ENCODE data around the gene PRELP.
"Not testable (repeated sequence)": the region's sequence is repeated elsewhere in the genome, so short reads cannot be mapped to it uniquely, and the experiment has no call there.

The PRELP gene

GRCh38 chr1:203454986-203455471 lies 20.6 kb upstream of the PRELP start:
- no peak for DNase-seq

GRCh38 chr1:203455706-203456105 lies 19.9 kb upstream of the PRELP start:
- no peak for DNase-seq

GRCh38 chr1:203456577-203456976 lies 19.0 kb upstream of the PRELP start:
- DNase-seq = no peak

GRCh38 chr1:203458078-203458477 lies 17.5 kb upstream of the PRELP start:
- no peak for DNase-seq

- no peak for DNase-seq
These were observed 15.9 kb upstream of the PRELP start for GRCh38 chr1:203459671-203460201.

GRCh38 chr1:203461717-203462116 lies 13.9 kb upstream of the PRELP start:
- no peak for DNase-seq

GRCh38 chr1:203462143-203462542 lies 13.5 kb upstream of the PRELP start:
- no peak for DNase-seq

GRCh38 chr1:203462878-203463277 lies 12.7 kb upstream of the PRELP start:
- DNase-seq = no peak

GRCh38 chr1:203463469-203464062 lies 12.0 kb upstream of the PRELP start:
- DNase-seq = peak; percentile 23

- no peak for DNase-seq
These were observed 11.4 kb upstream of the PRELP start for GRCh38 chr1:203464226-203464625.

- DNase-seq = no peak
These were observed 10.9 kb upstream of the PRELP start for GRCh38 chr1:203464743-203465142.

GRCh38 chr1:203465146-203465798 lies 10.3 kb upstream of the PRELP start:
- no peak for DNase-seq

- DNase-seq = no peak
These were observed 9.7 kb upstream of the PRELP start for GRCh38 chr1:203465948-203466347.

- DNase-seq = not testable (repeated sequence)
These were observed 8.6 kb upstream of the PRELP start for GRCh38 chr1:203466906-203467549.

- no peak for DNase-seq
These were observed 8.1 kb upstream of the PRELP start for GRCh38 chr1:203467550-203467921.

- no peak for DNase-seq
These were observed 7.3 kb upstream of the PRELP start for GRCh38 chr1:203468326-203468725.

GRCh38 chr1:203470240-203470639 lies 5.4 kb upstream of the PRELP start:
- no peak for DNase-seq

GRCh38 chr1:203471841-203472240 lies 3.8 kb upstream of the PRELP start:
- DNase-seq = no peak

- no peak for DNase-seq
These were observed 2.3 kb upstream of the PRELP start for GRCh38 chr1:203473281-203473680.

- peak; percentile 69 for DNase-seq
These were observed 1.8 kb upstream of the PRELP start for GRCh38 chr1:203473781-203474305.

GRCh38 chr1:203476216-203476814 lies 709 bp downstream of the PRELP start:
- DNase-seq = no peak

- no peak for DNase-seq
These were observed 2.1 kb downstream of the PRELP start for GRCh38 chr1:203477748-203478147.

- DNase-seq = peak; percentile 66
These were observed 2.6 kb downstream of the PRELP start for GRCh38 chr1:203478231-203478630.
